HFFc6 (cell line): ENCODE data around the gene GDF7. TPM values are rescaled to one million over a fixed set of nuclear protein-coding genes. Genes with fewer than 3 reads are reported as not detected.
A peak's percentile ranks its signal among the peaks of the same experiment; 100 is the strongest.

Experiments
- DNase-seq: peaks from one replicate; pipeline ENCODE4 v3.0.0-alpha.2; 2018
- H3K27ac Mint-ChIP-seq: 2 replicates; pipeline ENCODE4 v1.8.0; 2020; ENCODE audit warnings: mild to moderate bottlenecking, mixed read lengths
- H3K27me3 Mint-ChIP-seq: 2 replicates; pipeline ENCODE4 v1.8.0; 2021; ENCODE audit warnings: mild to moderate bottlenecking, moderate library complexity, mixed read lengths; ENCODE audit not compliant: insufficient read depth
- H3K36me3 Mint-ChIP-seq: 2 replicates; pipeline ENCODE4 v1.8.0; 2021; ENCODE audit warnings: low read depth, mixed read lengths
- H3K4me1 Mint-ChIP-seq: 2 replicates; pipeline ENCODE4 v1.8.0; 2020; ENCODE audit warnings: low read depth, mixed read lengths
- H3K4me3 Mint-ChIP-seq: 2 replicates; pipeline ENCODE4 v1.8.0; 2020; ENCODE audit warnings: mild to moderate bottlenecking, moderate library complexity, mixed read lengths
- H3K9me3 Mint-ChIP-seq: 2 replicates; pipeline ENCODE4 v1.8.0; 2020; ENCODE audit warnings: mild to moderate bottlenecking, mixed read lengths
- long read RNA-seq: library from polyadenylated mRNA; unstranded; transcript quantifications from one replicate; pipeline ENCODE4 v2.0.0, GENCODE V29; 2019
- total RNA-seq, 6 experiments: library from RNA; stranded (reverse); fragmentation: NEBNext Ultra II Directional; extraction: Animal tissue kit (Norgen Biotek cat#: 25700); gene quantifications; 2 replicates in 1 of 6; 3 replicates in 5 of 6; pipeline ENCODE4 v1.2.3, GENCODE V29; 2021
- TF ChIP-seq, protein P1 (sequence below): fragments of 200-600 bp; sonication (generic); IDR thresholded peaks from 2 replicates; pipeline ENCODE4 v1.5.0; 2021; ENCODE audit warnings: antibody characterized with exemption, mild to moderate bottlenecking

Gene GDF7
- under 1 TPM in 1 of 6 experiments, not detected in 5; 0.05 TPM for total RNA-seq
- long read RNA-seq: 0 reads

DNA sequence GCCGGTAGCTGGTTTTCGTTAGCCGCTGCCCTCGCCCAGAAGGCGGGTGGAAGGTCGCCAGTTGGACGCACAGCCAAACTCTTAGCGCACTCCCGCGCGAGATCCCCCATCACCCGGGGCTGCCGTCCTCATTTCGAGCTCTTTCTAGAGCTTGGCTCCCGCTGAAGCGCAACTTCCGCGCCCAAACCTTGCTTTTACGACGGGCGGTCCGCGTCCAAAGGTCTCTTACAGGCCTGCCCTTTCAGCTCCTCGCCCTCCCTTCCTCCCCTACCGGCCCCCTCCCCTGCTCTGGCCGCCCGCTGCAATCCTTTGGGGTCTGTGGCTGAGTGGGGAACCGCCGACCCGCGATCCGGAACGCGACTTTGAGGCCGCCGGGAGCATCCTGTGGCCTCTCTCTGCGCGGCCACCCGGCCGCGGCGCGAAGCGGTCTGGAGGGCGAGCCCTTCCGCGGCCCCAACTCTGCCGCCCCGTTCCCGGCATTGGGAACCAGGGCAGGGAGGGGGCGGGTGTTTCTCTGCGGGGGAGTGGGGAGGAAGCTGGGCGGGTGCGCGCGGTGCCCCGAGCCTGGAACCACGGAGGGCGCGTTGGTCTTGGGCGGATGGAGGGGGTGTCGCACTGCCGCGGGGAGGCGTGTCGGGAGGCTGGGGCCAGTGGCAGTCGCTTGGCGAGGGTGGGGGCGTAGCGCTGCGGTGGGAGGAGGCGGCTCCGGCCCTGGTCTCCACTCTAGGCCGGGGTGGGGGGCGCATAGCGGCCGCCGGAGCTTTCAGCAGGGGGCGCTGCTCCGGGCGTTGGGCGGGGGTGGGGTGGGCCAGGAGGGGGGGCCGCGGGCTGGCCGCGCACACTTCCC lies at the start of gene GDF7:
GDF7 (plus strand) TSS at position 841 of the 847 bp plus-strand sequence. CDS start 96 bp downstream, outside the sequence.
- DNase-seq: no peak
- Mint-ChIP-seq H3K27me3 (peaks cover 34% of the 10 kb centered on the region), H3K36me3 (no peaks in the 10 kb centered on the region), H3K27ac (no peak within 1 kb of the TSS), H3K9me3 (no peaks in the 10 kb centered on the region), H3K4me1 (no peaks in the 10 kb centered on the region), H3K4me3 (peak within 1 kb of the TSS; percentile 56)
- TF ChIP-seq, protein P1, sequence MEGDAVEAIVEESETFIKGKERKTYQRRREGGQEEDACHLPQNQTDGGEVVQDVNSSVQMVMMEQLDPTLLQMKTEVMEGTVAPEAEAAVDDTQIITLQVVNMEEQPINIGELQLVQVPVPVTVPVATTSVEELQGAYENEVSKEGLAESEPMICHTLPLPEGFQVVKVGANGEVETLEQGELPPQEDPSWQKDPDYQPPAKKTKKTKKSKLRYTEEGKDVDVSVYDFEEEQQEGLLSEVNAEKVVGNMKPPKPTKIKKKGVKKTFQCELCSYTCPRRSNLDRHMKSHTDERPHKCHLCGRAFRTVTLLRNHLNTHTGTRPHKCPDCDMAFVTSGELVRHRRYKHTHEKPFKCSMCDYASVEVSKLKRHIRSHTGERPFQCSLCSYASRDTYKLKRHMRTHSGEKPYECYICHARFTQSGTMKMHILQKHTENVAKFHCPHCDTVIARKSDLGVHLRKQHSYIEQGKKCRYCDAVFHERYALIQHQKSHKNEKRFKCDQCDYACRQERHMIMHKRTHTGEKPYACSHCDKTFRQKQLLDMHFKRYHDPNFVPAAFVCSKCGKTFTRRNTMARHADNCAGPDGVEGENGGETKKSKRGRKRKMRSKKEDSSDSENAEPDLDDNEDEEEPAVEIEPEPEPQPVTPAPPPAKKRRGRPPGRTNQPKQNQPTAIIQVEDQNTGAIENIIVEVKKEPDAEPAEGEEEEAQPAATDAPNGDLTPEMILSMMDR: peak; percentile 62

DNA sequence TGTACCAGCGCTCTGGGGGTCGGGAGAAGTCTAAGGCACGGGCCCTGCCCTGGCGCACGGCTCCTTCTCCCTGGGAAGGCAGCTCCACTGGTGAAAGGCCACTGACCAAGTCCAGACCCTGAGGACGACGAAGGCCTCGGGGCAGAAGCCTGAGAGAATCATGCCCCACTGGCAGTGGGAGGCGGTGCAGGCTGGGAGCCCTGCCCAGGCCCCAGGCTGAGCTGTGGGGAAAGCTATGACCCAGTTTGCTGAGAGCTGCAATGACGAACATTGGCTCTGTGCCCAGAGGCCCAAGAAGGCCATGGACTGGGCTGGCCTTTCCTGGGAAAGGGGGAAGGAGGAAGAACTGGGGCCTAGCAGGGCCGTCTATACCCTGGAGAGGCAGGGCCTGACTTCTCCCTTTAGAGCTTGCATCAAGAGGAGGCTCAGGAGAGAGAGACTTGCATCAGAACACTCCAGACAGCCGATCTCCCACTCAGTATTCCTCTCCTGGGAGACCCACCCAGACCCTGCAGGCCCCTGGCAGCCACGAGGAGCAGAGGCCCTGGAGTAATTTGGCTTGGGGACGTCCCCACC lies 49.0 kb upstream of the GDF7 start:
- Mint-ChIP-seq H3K36me3 (0 out of 2 replicates have a peak, but pooled peaks cover 6% of the 10 kb centered on the region), H3K9me3 (no peaks in the 10 kb centered on the region), H3K27me3 (no peaks in the 10 kb centered on the region), H3K4me3 (peak overlapping the region; percentile 39; the same call in 1 of the 2 replicates), H3K27ac (peak overlapping the region; percentile 98), H3K4me1 (peaks cover 34% of the 10 kb centered on the region)
- peak; percentile 99 for DNase-seq
- TF ChIP-seq, protein P1: peak; percentile 79

DNA sequence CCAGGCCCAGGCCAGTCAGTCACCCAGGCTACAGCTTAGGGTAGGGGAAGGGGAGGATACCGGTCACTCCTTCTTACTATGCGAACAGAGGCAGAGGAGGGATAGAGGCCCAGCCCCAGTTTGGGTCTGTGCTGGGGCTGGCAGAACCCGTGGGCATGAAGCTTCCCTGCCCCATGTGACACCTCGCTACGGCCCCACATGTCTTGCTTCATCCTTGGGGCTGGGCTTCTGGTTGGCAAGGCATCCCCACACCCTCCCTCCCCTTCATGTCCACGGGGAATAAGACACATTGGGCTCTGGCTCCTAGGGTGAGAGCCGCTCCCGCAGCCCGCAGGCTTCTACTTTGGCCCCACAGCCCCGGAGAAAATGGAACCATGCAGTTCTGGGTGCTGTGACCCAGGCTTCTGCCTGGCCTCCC lies 48.5 kb upstream of the GDF7 start:
- Mint-ChIP-seq H3K4me3 (no peak overlapping the region), H3K4me1 (peaks cover 34% of the 10 kb centered on the region), H3K36me3 (0 out of 2 replicates have a peak, but pooled peaks cover 6% of the 10 kb centered on the region), H3K27me3 (no peaks in the 10 kb centered on the region), H3K9me3 (no peaks in the 10 kb centered on the region), H3K27ac (peak overlapping the region; percentile 98)
- no peak for DNase-seq
- TF ChIP-seq, protein P1: no peak

DNA sequence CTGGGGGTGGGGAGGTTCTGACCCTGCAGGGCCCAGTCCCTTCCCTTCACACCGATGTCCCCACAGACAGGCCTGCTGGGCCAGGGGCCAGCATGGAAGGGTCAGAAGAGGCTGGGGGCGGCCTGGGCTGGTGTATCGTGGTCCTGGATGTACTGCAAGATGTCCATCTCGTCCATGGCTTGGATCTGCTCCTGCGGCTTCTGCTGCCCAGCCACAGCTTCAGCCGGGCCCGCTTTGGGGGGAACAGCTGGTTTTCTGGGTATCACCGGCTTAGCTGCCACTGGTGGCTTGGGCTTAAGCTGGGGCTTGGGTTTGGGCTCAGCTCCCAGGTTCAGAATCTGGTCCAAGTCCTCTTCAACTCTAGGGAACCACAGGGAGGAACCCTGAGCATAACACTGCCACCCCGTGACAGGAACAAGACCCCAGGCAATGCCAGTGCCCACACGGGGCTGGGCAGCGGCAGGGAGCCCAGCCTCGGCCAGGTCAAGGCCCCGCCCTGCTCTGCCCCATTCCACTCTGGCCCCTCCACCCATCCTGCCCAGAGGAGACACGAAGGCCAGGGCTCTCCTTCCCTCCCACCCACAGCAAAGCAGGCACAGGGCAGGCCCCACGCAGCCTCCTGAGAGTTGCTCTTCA lies 47.9 kb upstream of the GDF7 start:
- DNase-seq: no peak
- H3K9me3 Mint-ChIP-seq: no peaks in the 10 kb centered on the region
- peaks cover 30% of the 10 kb centered on the region for H3K4me1 Mint-ChIP-seq
- TF ChIP-seq, protein P1: no peak
- peak overlapping the region; percentile 75 for H3K27ac Mint-ChIP-seq
- no peak overlapping the region for H3K4me3 Mint-ChIP-seq
- no peaks in the 10 kb centered on the region for H3K27me3 Mint-ChIP-seq
- 0 out of 2 replicates have a peak, but pooled peaks cover 6% of the 10 kb centered on the region for H3K36me3 Mint-ChIP-seq

DNA sequence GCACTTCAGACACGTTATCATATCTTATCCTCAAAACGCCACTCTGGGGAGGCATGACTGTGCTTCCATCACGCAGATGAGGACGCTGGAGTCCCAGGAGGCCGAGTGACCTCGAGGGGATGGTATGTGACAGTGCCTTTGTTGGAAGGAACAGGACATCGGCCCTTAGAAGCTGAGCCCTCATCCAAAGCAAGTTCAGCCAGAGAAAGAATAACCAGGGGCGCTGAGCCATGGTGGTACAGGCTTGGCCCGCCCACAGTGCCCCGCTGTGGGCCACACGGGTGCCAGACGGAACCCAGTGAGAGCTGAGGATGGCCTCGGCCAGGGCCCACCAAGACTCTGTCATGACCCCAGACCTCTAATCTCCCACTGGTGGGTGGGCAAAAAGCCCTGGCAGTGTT lies 47.3 kb upstream of the GDF7 start:
- Mint-ChIP-seq H3K27ac (peak overlapping the region; percentile 75), H3K9me3 (no peaks in the 10 kb centered on the region), H3K4me1 (peaks cover 25% of the 10 kb centered on the region), H3K4me3 (no peak overlapping the region), H3K36me3 (0 out of 2 replicates have a peak, but pooled peaks cover 6% of the 10 kb centered on the region), H3K27me3 (peaks cover 2% of the 10 kb centered on the region; the same call in 1 of the 2 replicates)
- no peak for DNase-seq
- TF ChIP-seq, protein P1: no peak
